ENCODE measurements around the gene FAM217B.

GRCh38 chr20:59987135-59987534 lies 46.9 kb downstream of the FAM217B start:
- TF ChIP-seq, protein P1, sequence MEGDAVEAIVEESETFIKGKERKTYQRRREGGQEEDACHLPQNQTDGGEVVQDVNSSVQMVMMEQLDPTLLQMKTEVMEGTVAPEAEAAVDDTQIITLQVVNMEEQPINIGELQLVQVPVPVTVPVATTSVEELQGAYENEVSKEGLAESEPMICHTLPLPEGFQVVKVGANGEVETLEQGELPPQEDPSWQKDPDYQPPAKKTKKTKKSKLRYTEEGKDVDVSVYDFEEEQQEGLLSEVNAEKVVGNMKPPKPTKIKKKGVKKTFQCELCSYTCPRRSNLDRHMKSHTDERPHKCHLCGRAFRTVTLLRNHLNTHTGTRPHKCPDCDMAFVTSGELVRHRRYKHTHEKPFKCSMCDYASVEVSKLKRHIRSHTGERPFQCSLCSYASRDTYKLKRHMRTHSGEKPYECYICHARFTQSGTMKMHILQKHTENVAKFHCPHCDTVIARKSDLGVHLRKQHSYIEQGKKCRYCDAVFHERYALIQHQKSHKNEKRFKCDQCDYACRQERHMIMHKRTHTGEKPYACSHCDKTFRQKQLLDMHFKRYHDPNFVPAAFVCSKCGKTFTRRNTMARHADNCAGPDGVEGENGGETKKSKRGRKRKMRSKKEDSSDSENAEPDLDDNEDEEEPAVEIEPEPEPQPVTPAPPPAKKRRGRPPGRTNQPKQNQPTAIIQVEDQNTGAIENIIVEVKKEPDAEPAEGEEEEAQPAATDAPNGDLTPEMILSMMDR (IDR thresholded peaks at IDR 0.05; ENCODE audit: insufficient read depth, low read depth, low read length), result no peak
- no peak for TF ChIP-seq EZH2 (IDR thresholded peaks at IDR 0.05; ENCODE audit: insufficient read depth, low read length)

All from astrocyte (in vitro differentiated cells and primary cell).